A549 (cell line): Measurements from ENCODE around the gene TSC22D3. TPM values are rescaled to one million over a fixed set of nuclear protein-coding genes. Genes with fewer than 3 reads are reported as not detected.

Experiments used
- ATAC-seq, 2 experiments: fragments of 200-7000 bp in 1 of 2; fragments of >200 bp in 1 of 2; cut with Nextera tagmentation in 1 of 2; cut with Tn5 transposase in 1 of 2; 3 replicates each; pipeline versions ENCODE4 v1.8.0 to v1.9.1; 2018 to 2020; ENCODE audit warnings: mild to moderate bottlenecking in 1 of 2, moderate library complexity in 1 of 2
- CTCF ChIA-PET: fragments of 300-600 bp; sonication (Branson Sonifier 250); formaldehyde crosslinking; extraction: SDS; loops from one replicate; lab custom pipeline; 2021; ENCODE audit warnings: antibody characterized with exemption, inconsistent platforms; lab: Yijun Ruan, JAX
- POLR2A ChIA-PET: fragments of 350-600 bp; formaldehyde crosslinking; extraction: SDS; loops from one replicate; lab custom pipeline; 2021; ENCODE audit warnings: antibody characterized with exemption, inconsistent platforms; lab: Yijun Ruan, JAX
- DNase-seq, 2 experiments: peaks; one replicate each; pipeline versions ENCODE4 v3.0.0 to v3.0.0-alpha.2; 2011 to 2016; ENCODE audit warnings: low read depth in 1 of 2, low spot score in 1 of 2
- FAIRE-seq: peaks from 2 replicates; lab custom pipeline; 2011; peaks lifted over from hg19 to GRCh38; lab: Jason Lieb, UNC
- H3K27ac ChIP-seq, 2 experiments: fragments of >200 bp; sonication (Bioruptor Twin); formaldehyde crosslinking; 3 replicates each; pipeline ENCODE4 v1.5.1; 2016 to 2017
- H3K4me1 ChIP-seq: fragments of >200 bp; sonication (Bioruptor Twin); formaldehyde crosslinking; 3 replicates; pipeline ENCODE4 v1.6.1; 2016
- H3K4me2 ChIP-seq: fragments of >200 bp; sonication (Bioruptor Twin); formaldehyde crosslinking; 3 replicates; pipeline ENCODE4 v1.6.1; 2016
- H3K4me3 ChIP-seq: fragments of >200 bp; sonication (Bioruptor Twin); formaldehyde crosslinking; 3 replicates; pipeline ENCODE4 v1.5.1; 2016
- H3K9me3 ChIP-seq: fragments of >200 bp; sonication (Bioruptor Twin); formaldehyde crosslinking; 3 replicates; pipeline ENCODE4 v1.6.1; 2016
- CBX2 ChIP-seq: fragments of 200-600 bp; sonication (generic); IDR thresholded peaks from 2 replicates; pipeline ENCODE4 v1.6.1; 2016; ENCODE audit warnings: low read depth, mild to moderate bottlenecking, borderline replicate concordance
- CHD2 ChIP-seq: fragments of 150-350 bp; IDR thresholded peaks from 2 replicates; pipeline ENCODE4 v1.6.1; 2014; ENCODE audit warnings: low read length; ENCODE audit not compliant: partially characterized antibody
- CTCF ChIP-seq: fragments of >200 bp; sonication (Bioruptor Twin); formaldehyde crosslinking; IDR thresholded peaks from 3 replicates; pipeline ENCODE4 v1.5.1; 2016
- EHMT2 ChIP-seq: fragments of 200-600 bp; sonication (generic); IDR thresholded peaks from 2 replicates; pipeline ENCODE4 v1.6.1; 2016; ENCODE audit warnings: antibody characterized with exemption, low read depth, mild to moderate bottlenecking, moderate library complexity
- ESRRA ChIP-seq: fragments of 150-350 bp; IDR thresholded peaks from 2 replicates; pipeline ENCODE4 v1.6.1; 2014; ENCODE audit warnings: mild to moderate bottlenecking, low read length, borderline replicate concordance
- HDAC2 ChIP-seq: fragments of 200-600 bp; sonication (generic); IDR thresholded peaks from 2 replicates; pipeline ENCODE4 v1.6.1; 2016
- HOXB5 ChIP-seq: fragments of 250-450 bp; sonication (Bioruptor Pico); IDR thresholded peaks from 2 replicates; pipeline ENCODE4 v1.5.0; 2020; ENCODE audit warnings: mild to moderate bottlenecking, moderate library complexity
- MAFK ChIP-seq: fragments of 450-650 bp; IDR thresholded peaks from 2 replicates; pipeline ENCODE4 v1.6.1; 2014; ENCODE audit not compliant: partially characterized antibody
- MAX ChIP-seq: IDR thresholded peaks from 2 replicates; pipeline ENCODE4 v1.6.1; 2012
- NR3C1 ChIP-seq: fragments of >200 bp; sonication (Bioruptor Twin); formaldehyde crosslinking; IDR thresholded peaks from 3 replicates; pipeline ENCODE4 v1.6.1; 2017
- POLR2A ChIP-seq: IDR thresholded peaks from 2 replicates; pipeline ENCODE4 v1.6.1; 2012; ENCODE audit warnings: mild to moderate bottlenecking, low read length
- POLR2AphosphoS2 ChIP-seq: conservative IDR thresholded peaks from 2 replicates; pipeline ENCODE4 v1.6.1; 2012; ENCODE audit warnings: low read length, improper control_type of control experiment, inconsistent platforms
- RAD21 ChIP-seq, 2 experiments: fragments of >200 bp in 1 of 2; sonication (Bioruptor Twin) in 1 of 2; formaldehyde crosslinking in 1 of 2; IDR thresholded peaks in 1 of 2; conservative IDR thresholded peaks in 1 of 2; 2 replicates in 1 of 2; 3 replicates in 1 of 2; pipeline ENCODE4 v1.6.1; 2012 to 2018; ENCODE audit warnings: inconsistent platforms in 1 of 2
- RCOR1 ChIP-seq: fragments of 150-350 bp; IDR thresholded peaks from 2 replicates; pipeline ENCODE4 v1.6.1; 2014; ENCODE audit warnings: antibody characterized with exemption, low read length, low read depth
- SMC3 ChIP-seq: fragments of >200 bp; sonication (Bioruptor Twin); formaldehyde crosslinking; IDR thresholded peaks from 3 replicates; pipeline ENCODE4 v1.6.1; 2018; ENCODE audit warnings: inconsistent platforms
- ZFP36 ChIP-seq: fragments of 450-650 bp; IDR thresholded peaks from 2 replicates; pipeline ENCODE4 v1.6.1; 2014; ENCODE audit warnings: borderline replicate concordance; ENCODE audit not compliant: partially characterized antibody
- ZNF302 ChIP-seq: fragments of 250-450 bp; sonication (Bioruptor Pico); IDR thresholded peaks from 2 replicates; pipeline ENCODE4 v1.9.0; 2021; ENCODE audit warnings: inconsistent platforms, mild to moderate bottlenecking, moderate library complexity
- WGBS: methylation state at CpG from one replicate; pipeline ENCODE4 v1.1.6; 2017; ENCODE audit errors: missing lambda C conversion rate; 5-methylcytosine and 5-hydroxymethylcytosine counted together
- polyA plus RNA-seq, 4 experiments: library from polyadenylated mRNA; depleted of rRNA in 3 of 4; stranded (reverse); fragments of >200 nt; fragmentation: RNase III in 1 of 4; extraction: RNeasy Plus Mini Kit Qiagen cat#74134 plus additional on column Dnase treatment in 1 of 4; gene quantifications; 2 replicates in 3 of 4; 3 replicates in 1 of 4; pipeline ENCODE4 v1.2.3, GENCODE V29; 2011 to 2017
- TF ChIP-seq, protein P1 (sequence below): fragments of 450-650 bp; IDR thresholded peaks from 2 replicates; pipeline ENCODE4 v1.6.1; 2014; ENCODE audit warnings: antibody characterized with exemption
- TF ChIP-seq, protein P2 (sequence below): fragments of >200 bp; sonication (Bioruptor Twin); formaldehyde crosslinking; IDR thresholded peaks from 2 replicates; pipeline ENCODE4 v1.6.1; 2016
- TF ChIP-seq, protein P3 (sequence below): fragments of 150-350 bp; IDR thresholded peaks from 2 replicates; pipeline ENCODE4 v1.6.1; 2014; ENCODE audit warnings: low read depth, mild to moderate bottlenecking, low read length
- TF ChIP-seq, protein P4 (sequence below): fragments of 200-600 bp; sonication (generic); IDR thresholded peaks from 2 replicates; pipeline ENCODE4 v1.6.1; 2016; ENCODE audit warnings: antibody characterized with exemption, mild to moderate bottlenecking, moderate library complexity
- TF ChIP-seq, protein P5 (sequence below): fragments of 250-450 bp; sonication (Bioruptor Pico); IDR thresholded peaks from 2 replicates; pipeline ENCODE4 v1.5.0; 2020; ENCODE audit warnings: low read depth, mild to moderate bottlenecking, moderate library complexity

TSC22D3 gene
- polyA plus RNA-seq, 2 of the 4 experiments (the other 2 are of a cell fraction), result 12.2 to 65.4 TPM

DNA sequence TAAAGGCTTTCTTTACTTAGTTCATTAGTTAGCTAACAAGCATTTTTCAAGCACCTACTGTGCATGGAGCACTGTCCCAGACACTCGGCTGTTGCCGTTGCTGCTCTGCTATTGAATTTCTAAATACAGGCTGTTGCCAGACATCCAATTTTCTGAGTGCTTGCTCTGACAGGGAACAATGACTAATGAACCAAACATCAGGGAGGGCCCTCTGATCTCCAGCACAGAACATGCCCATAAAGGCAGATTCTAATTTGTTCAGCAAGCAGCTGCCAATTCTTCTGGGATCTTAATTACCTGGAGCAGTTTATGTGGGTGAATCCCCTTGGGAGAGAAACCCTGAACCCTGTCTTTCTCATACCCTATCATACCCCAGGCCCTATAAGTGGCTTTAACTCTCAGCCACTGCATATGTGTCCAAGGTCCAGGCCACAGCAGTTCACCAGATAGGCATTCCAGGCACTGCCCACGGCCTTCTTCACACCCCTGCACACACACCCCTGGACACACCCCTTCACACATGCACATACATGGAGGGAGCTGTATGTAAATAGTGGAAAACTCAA lies 27.9 kb downstream of the TSC22D3 start:
- ATAC-seq, result peak in 1 of 2 experiments; percentile 43; a peak in 2 of 6 replicates
- Histone ChIP-seq H3K9me3 (no peaks in the 10 kb centered on the region), H3K4me3 (no peak overlapping the region), H3K4me2 (peak overlapping the region; percentile 41; the same call in 2 of the 3 replicates)
- ChIA-PET CTCF (interaction anchor here (1.1 to 5.6 kb wide), 4 partner anchors 9 to 30 kb away, joined by 3 to 26 read pairs (median 5); partner anchors contain the start of genes NCBP2L and TSC22D3), POLR2A (no interaction called here)
- WGBS, result 37% methylated on average over 3 of the region's 3 CpGs
- DNase-seq, result no peak
- no peak for FAIRE-seq
- TF ChIP-seq HDAC2, result no peak
- TF ChIP-seq POLR2A, result no peak
- TF ChIP-seq RAD21 (conservative IDR thresholded peaks at IDR 0.05 in 1 of 2, IDR thresholded peaks at IDR 0.05 in 1 of 2), result no peak
- TF ChIP-seq EHMT2, result no peak
- no peak for TF ChIP-seq RCOR1
- TF ChIP-seq, protein P1, sequence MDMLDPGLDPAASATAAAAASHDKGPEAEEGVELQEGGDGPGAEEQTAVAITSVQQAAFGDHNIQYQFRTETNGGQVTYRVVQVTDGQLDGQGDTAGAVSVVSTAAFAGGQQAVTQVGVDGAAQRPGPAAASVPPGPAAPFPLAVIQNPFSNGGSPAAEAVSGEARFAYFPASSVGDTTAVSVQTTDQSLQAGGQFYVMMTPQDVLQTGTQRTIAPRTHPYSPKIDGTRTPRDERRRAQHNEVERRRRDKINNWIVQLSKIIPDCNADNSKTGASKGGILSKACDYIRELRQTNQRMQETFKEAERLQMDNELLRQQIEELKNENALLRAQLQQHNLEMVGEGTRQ, result no peak
- TF ChIP-seq ZFP36, result no peak
- TF ChIP-seq MAX, result no peak
- TF ChIP-seq SMC3, result no peak
- TF ChIP-seq CHD2, result no peak
- TF ChIP-seq CBX2, result no peak
- TF ChIP-seq, protein P2, sequence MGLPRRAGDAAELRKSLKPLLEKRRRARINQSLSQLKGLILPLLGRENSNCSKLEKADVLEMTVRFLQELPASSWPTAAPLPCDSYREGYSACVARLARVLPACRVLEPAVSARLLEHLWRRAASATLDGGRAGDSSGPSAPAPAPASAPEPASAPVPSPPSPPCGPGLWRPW, result no peak
- no peak for TF ChIP-seq MAFK
- TF ChIP-seq ESRRA, result no peak
- TF ChIP-seq, protein P3, sequence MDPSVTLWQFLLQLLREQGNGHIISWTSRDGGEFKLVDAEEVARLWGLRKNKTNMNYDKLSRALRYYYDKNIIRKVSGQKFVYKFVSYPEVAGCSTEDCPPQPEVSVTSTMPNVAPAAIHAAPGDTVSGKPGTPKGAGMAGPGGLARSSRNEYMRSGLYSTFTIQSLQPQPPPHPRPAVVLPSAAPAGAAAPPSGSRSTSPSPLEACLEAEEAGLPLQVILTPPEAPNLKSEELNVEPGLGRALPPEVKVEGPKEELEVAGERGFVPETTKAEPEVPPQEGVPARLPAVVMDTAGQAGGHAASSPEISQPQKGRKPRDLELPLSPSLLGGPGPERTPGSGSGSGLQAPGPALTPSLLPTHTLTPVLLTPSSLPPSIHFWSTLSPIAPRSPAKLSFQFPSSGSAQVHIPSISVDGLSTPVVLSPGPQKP, result no peak
- TF ChIP-seq HOXB5, result no peak
- TF ChIP-seq, protein P4, sequence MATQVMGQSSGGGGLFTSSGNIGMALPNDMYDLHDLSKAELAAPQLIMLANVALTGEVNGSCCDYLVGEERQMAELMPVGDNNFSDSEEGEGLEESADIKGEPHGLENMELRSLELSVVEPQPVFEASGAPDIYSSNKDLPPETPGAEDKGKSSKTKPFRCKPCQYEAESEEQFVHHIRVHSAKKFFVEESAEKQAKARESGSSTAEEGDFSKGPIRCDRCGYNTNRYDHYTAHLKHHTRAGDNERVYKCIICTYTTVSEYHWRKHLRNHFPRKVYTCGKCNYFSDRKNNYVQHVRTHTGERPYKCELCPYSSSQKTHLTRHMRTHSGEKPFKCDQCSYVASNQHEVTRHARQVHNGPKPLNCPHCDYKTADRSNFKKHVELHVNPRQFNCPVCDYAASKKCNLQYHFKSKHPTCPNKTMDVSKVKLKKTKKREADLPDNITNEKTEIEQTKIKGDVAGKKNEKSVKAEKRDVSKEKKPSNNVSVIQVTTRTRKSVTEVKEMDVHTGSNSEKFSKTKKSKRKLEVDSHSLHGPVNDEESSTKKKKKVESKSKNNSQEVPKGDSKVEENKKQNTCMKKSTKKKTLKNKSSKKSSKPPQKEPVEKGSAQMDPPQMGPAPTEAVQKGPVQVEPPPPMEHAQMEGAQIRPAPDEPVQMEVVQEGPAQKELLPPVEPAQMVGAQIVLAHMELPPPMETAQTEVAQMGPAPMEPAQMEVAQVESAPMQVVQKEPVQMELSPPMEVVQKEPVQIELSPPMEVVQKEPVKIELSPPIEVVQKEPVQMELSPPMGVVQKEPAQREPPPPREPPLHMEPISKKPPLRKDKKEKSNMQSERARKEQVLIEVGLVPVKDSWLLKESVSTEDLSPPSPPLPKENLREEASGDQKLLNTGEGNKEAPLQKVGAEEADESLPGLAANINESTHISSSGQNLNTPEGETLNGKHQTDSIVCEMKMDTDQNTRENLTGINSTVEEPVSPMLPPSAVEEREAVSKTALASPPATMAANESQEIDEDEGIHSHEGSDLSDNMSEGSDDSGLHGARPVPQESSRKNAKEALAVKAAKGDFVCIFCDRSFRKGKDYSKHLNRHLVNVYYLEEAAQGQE, result no peak
- TF ChIP-seq, protein P5, sequence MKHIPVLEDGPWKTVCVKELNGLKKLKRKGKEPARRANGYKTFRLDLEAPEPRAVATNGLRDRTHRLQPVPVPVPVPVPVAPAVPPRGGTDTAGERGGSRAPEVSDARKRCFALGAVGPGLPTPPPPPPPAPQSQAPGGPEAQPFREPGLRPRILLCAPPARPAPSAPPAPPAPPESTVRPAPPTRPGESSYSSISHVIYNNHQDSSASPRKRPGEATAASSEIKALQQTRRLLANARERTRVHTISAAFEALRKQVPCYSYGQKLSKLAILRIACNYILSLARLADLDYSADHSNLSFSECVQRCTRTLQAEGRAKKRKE (CRISPR knock-in tag), result no peak
- TF ChIP-seq, all 56 proteins: peak for 0
- Histone ChIP-seq H3K27ac (peak overlapping the region; percentile 10 to 35; a peak in 2 of 6 replicates), H3K4me1 (peaks cover 11% of the 10 kb centered on the region)

DNA sequence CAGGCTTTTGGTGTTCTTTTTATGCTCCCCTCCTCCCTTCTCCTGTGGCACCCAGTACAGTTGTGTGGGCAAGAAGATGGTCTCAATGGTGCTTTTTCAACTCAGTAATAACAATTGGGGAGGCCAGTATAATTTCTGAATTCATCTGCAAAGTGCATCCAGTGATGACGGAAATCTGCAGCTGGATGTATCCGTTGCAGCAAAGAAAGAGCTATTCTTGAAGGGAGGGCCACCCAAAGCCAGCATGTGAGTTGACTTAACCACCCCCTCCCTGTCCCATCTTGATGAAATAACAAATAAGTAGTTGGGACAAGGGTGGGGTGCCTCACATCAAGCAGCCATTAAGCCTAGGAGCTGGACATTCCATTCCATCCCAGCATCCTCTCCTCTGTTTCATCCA lies 30.7 kb downstream of the TSC22D3 start:
- CTCF ChIA-PET, result interaction anchor here (0.7 to 0.8 kb wide), 3 partner anchors 32 to 105 kb away, joined by 3 to 5 read pairs (median 3); partner anchors contain the start of gene NCBP2L
- FAIRE-seq, result peak; percentile 82
- no peak for TF ChIP-seq HDAC2
- no peak for TF ChIP-seq NR3C1
- TF ChIP-seq ZNF302 (CRISPR knock-in tag), result no peak
- TF ChIP-seq CTCF, result no peak
- no peak for TF ChIP-seq POLR2AphosphoS2
- Histone ChIP-seq H3K27ac (no peak overlapping the region; a peak in 1 of 6 replicates), H3K4me2 (no peak overlapping the region), H3K4me1 (peaks cover 25% of the 10 kb centered on the region), H3K4me3 (no peak overlapping the region), H3K9me3 (no peaks in the 10 kb centered on the region)
- 96% methylated on average over 2 of the region's 2 CpGs for WGBS
- POLR2A ChIA-PET, result no interaction called here
- no peak for DNase-seq
- ATAC-seq, result no peak
